ENCODE results near the gene GRIN2D. TPM values are rescaled to one million over a fixed set of nuclear protein-coding genes. Genes with fewer than 3 reads are reported as not detected.

Gene GRIN2D
- polyA plus RNA-seq, 3 donors: 0.13 to 0.29 TPM; not detected in 1

DNA sequence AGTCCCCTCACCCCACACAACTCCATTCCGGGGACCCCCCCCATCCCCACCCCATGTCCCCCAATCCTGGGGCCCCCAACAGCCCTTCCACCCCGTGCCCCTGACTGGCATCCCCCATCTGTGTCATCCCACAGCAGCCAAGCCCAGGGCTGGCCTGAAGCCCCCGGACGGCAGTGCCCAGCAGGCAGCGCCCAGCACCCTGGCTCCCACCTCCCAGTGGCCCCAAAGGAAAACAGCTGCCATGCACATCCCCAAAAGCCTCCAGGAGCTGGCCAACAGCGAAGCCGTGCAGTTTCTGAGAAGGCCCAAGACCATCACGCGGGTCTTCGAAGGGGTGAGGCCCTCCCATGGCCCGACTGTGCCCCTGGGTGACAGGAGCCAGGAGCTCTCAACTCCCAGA is 27.9 kb upstream of the GRIN2D start:
- H3K4me2 ChIP-seq (replicated peaks; ENCODE audit: extremely low read depth, low read length, poor library complexity, severe bottlenecking): no peak overlapping the region
- Mint-ChIP-seq H3K4me3 (no peak overlapping the region), H3K27me3 (ENCODE audit: low read depth in 3 of 3) (peaks cover 0 to 3% (median 0%) of the 10 kb centered on the region in 3 donors), H3K27ac (no peak overlapping the region), H3K9me3 (no peaks in the 10 kb centered on the region), H3K4me1 (peaks cover 9% of the 10 kb centered on the region), H3K36me3 (peaks cover 0 to 5% of the 10 kb centered on the region in 2 donors)
- 97% methylated on average over 4 of the region's 11 CpGs for WGBS (ENCODE audit: insufficient coverage)
- H3K4me1 ChIP-seq (ENCODE audit: control insufficient read depth in 1 of 2, insufficient read depth in 2 of 2, low read length in 2 of 2): peaks cover 18 to 19% of the 10 kb centered on the region in 2 donors
- H3K9ac ChIP-seq (ENCODE audit: insufficient read depth, low read length, poor library complexity, severe bottlenecking): no peak overlapping the region
- no peaks in the 10 kb centered on the region for H3K79me2 ChIP-seq (ENCODE audit: insufficient read depth, low read length)
- H3K4me3 ChIP-seq (replicated peaks in 1 of 3; ENCODE audit: low read depth in 2 of 3, low read length in 3 of 3): no peak overlapping the region
- H3K9me3 ChIP-seq (replicated peaks in 1 of 2; ENCODE audit: control insufficient read depth in 1 of 2, insufficient read depth in 1 of 2, low read length in 2 of 2): no peaks in the 10 kb centered on the region
- no peaks in the 10 kb centered on the region for H4K20me1 ChIP-seq (ENCODE audit: insufficient read depth, low read length)
- H3K27me3 ChIP-seq (ENCODE audit: control insufficient read depth in 2 of 2, insufficient read depth in 2 of 2, low read length in 2 of 2): no peaks in the 10 kb centered on the region
- no peak for DNase-seq
- TF ChIP-seq, protein P1, sequence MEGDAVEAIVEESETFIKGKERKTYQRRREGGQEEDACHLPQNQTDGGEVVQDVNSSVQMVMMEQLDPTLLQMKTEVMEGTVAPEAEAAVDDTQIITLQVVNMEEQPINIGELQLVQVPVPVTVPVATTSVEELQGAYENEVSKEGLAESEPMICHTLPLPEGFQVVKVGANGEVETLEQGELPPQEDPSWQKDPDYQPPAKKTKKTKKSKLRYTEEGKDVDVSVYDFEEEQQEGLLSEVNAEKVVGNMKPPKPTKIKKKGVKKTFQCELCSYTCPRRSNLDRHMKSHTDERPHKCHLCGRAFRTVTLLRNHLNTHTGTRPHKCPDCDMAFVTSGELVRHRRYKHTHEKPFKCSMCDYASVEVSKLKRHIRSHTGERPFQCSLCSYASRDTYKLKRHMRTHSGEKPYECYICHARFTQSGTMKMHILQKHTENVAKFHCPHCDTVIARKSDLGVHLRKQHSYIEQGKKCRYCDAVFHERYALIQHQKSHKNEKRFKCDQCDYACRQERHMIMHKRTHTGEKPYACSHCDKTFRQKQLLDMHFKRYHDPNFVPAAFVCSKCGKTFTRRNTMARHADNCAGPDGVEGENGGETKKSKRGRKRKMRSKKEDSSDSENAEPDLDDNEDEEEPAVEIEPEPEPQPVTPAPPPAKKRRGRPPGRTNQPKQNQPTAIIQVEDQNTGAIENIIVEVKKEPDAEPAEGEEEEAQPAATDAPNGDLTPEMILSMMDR (IDR thresholded peaks at IDR 0.05): no peak
- H3K27ac ChIP-seq (ENCODE audit: low read depth in 1 of 2, low read length in 2 of 2): no peak overlapping the region
- intact Hi-C loops (cut with micrococcal nuclease): no loop called here
- no peak overlapping the region for H2AFZ ChIP-seq (ENCODE audit: insufficient read depth, low read depth, low read length, poor library complexity, severe bottlenecking)
- no peaks in the 10 kb centered on the region for H3K36me3 ChIP-seq (replicated peaks in 1 of 2; ENCODE audit: control insufficient read depth in 1 of 2, insufficient read depth in 2 of 2, low read length in 2 of 2)

DNA sequence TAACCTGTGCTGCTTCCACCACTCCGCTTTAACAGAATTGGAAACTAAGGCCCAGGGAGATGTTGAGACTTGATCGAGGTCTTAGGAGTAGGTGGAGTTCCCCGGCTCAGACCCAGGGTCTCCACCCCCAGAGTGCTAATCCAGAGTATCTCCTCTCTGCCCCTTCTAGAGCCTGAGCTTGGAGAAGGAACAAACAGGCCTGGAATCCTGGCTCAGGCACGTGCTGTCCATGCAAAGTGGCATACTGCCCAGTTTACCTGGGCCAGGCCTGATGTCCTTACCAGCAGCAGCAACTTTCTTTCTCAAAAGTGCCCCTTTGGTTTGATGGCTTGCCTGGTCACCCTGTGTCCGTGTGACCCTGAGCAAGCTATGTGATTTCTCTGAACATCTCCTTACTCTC is 25.6 kb upstream of the GRIN2D start:
- Mint-ChIP-seq H3K4me3 (no peak overlapping the region), H3K4me1 (peaks cover 7% of the 10 kb centered on the region), H3K27me3 (ENCODE audit: low read depth in 3 of 3) (peaks cover 1 to 4% (median 2%) of the 10 kb centered on the region in 3 donors), H3K36me3 (no peaks in the 10 kb centered on the region), H3K27ac (peak overlapping the region in 2 of 7 donors; percentile 10 to 14), H3K9me3 (no peaks in the 10 kb centered on the region)
- no peak overlapping the region for H3K4me3 ChIP-seq (replicated peaks in 1 of 3; ENCODE audit: low read depth in 2 of 3, low read length in 3 of 3)
- intact Hi-C loops (cut with micrococcal nuclease): no loop called here
- no peak overlapping the region for H3K9ac ChIP-seq (ENCODE audit: insufficient read depth, low read length, poor library complexity, severe bottlenecking)
- H3K9me3 ChIP-seq (replicated peaks in 1 of 2; ENCODE audit: control insufficient read depth in 1 of 2, insufficient read depth in 1 of 2, low read length in 2 of 2): no peaks in the 10 kb centered on the region
- no peaks in the 10 kb centered on the region for H4K20me1 ChIP-seq (ENCODE audit: insufficient read depth, low read length)
- no peak overlapping the region for H3K27ac ChIP-seq (ENCODE audit: low read depth in 1 of 2, low read length in 2 of 2)
- DNase-seq: no peak
- H3K36me3 ChIP-seq (replicated peaks in 1 of 2; ENCODE audit: control insufficient read depth in 1 of 2, insufficient read depth in 2 of 2, low read length in 2 of 2): no peaks in the 10 kb centered on the region
- H3K4me2 ChIP-seq (replicated peaks; ENCODE audit: extremely low read depth, low read length, poor library complexity, severe bottlenecking): no peak overlapping the region
- H3K27me3 ChIP-seq (ENCODE audit: control insufficient read depth in 2 of 2, insufficient read depth in 2 of 2, low read length in 2 of 2): no peaks in the 10 kb centered on the region
- peaks cover 16 to 17% of the 10 kb centered on the region in 2 donors for H3K4me1 ChIP-seq (ENCODE audit: control insufficient read depth in 1 of 2, insufficient read depth in 2 of 2, low read length in 2 of 2)
- WGBS (ENCODE audit: insufficient coverage): 92% methylated on average over 2 of the region's 5 CpGs
- TF ChIP-seq, protein P1 (IDR thresholded peaks at IDR 0.05): no peak
- H2AFZ ChIP-seq (ENCODE audit: insufficient read depth, low read depth, low read length, poor library complexity, severe bottlenecking): no peak overlapping the region
- H3K79me2 ChIP-seq (ENCODE audit: insufficient read depth, low read length): no peaks in the 10 kb centered on the region
